Measurements from ENCODE around the gene H3-3A.

DNA sequence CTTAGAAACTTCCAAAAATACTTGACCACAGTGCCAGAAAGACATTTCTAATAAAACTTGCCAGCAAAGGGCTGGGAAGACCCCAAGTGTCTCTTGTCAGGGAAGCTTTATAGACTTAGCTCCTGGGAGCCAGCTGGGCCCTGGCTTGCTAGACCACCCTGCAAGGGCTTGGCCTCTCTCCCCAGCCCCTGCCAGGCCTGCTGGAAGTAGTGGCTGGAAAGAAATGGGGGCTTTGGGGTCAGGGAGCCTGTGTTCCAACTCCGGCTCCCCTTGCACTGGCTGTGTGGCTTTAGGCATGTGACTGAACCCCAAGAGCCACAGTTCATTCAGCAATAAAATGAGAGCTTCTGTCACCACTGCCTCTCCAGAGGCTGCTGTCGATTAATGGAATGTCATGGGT lies 31.1 kb downstream of the H3-3A start:
- TF ChIP-seq, protein P1, sequence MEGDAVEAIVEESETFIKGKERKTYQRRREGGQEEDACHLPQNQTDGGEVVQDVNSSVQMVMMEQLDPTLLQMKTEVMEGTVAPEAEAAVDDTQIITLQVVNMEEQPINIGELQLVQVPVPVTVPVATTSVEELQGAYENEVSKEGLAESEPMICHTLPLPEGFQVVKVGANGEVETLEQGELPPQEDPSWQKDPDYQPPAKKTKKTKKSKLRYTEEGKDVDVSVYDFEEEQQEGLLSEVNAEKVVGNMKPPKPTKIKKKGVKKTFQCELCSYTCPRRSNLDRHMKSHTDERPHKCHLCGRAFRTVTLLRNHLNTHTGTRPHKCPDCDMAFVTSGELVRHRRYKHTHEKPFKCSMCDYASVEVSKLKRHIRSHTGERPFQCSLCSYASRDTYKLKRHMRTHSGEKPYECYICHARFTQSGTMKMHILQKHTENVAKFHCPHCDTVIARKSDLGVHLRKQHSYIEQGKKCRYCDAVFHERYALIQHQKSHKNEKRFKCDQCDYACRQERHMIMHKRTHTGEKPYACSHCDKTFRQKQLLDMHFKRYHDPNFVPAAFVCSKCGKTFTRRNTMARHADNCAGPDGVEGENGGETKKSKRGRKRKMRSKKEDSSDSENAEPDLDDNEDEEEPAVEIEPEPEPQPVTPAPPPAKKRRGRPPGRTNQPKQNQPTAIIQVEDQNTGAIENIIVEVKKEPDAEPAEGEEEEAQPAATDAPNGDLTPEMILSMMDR (IDR thresholded peaks at IDR 0.05 in 8 of 11, conservative IDR thresholded peaks at IDR 0.05 in 3 of 11): no peak
- TF ChIP-seq POLR2A (IDR thresholded peaks at IDR 0.05): no peak

Data from spleen (tissue), 7 donors.